Ectodermal cell (in vitro differentiated cells): ENCODE results near the gene EMC8.

ENCODE experiments used
- H3K27ac ChIP-seq: 2 replicates; pipeline ENCODE4 v1.7.0; 2013; ENCODE audit warnings: mild to moderate bottlenecking, low read depth, low read length; ENCODE audit not compliant: insufficient read depth, poor library complexity, severe bottlenecking
- H3K27me3 ChIP-seq: 2 replicates; pipeline ENCODE4 v1.7.0; 2013; ENCODE audit warnings: mild to moderate bottlenecking, low read length; ENCODE audit not compliant: insufficient read depth, control insufficient read depth, poor library complexity, severe bottlenecking
- H3K36me3 ChIP-seq: one replicate; pipeline ENCODE4 v1.7.0; 2013; ENCODE audit warnings: low read length; ENCODE audit not compliant: control insufficient read depth, insufficient read depth
- H3K4me1 ChIP-seq: one replicate; pipeline ENCODE4 v1.7.0; 2013; ENCODE audit warnings: low read length; ENCODE audit not compliant: control insufficient read depth, insufficient read depth
- H3K4me3 ChIP-seq: 2 replicates; pipeline ENCODE4 v1.7.0; 2013; ENCODE audit warnings: low read depth, low read length, control low read depth; ENCODE audit not compliant: insufficient read depth
- H3K9me3 ChIP-seq: 2 replicates; pipeline ENCODE4 v1.7.0; 2013; ENCODE audit warnings: mild to moderate bottlenecking, low read length, moderate library complexity; ENCODE audit not compliant: control insufficient read depth
- WGBS, 2 experiments: methylation state at CpG; one replicate each; pipeline ENCODE4 v1.1.7; 2013; ENCODE audit warnings: missing lambda C conversion rate in 2 of 2; 5-methylcytosine and 5-hydroxymethylcytosine counted together

EMC8 gene

DNA sequence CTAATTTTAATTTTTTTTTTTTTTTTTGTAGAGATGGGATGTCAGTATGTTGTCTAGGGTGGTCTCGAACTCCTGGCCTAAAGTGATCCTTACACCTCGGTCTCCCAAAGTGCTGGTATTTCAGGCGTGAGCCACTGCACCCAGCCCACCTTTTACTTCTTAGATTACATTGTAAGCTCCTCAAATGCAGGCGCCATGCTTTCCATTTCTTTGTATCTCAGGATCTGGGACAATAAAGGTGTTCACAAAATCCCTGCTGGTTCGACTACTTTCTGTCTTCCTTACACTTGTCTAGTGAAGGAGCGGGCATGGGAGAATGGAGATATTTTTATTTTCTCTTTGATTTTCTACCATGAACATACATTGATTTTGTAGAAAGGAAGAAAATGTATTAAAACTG, 25.2 kb downstream of the EMC8 start:
- H3K9me3 ChIP-seq: no peaks in the 10 kb centered on the region
- no peak overlapping the region for H3K4me3 ChIP-seq
- no peaks in the 10 kb centered on the region for H3K4me1 ChIP-seq
- 87 to 96% methylated on average over 4 to 5 of the region's 6 CpGs for WGBS, 2 experiments
- H3K27me3 ChIP-seq: no peaks in the 10 kb centered on the region
- H3K27ac ChIP-seq: no peak overlapping the region
- peaks cover 19% of the 10 kb centered on the region for H3K36me3 ChIP-seq

- H3K27me3 ChIP-seq: no peaks in the 10 kb centered on the region
- H3K9me3 ChIP-seq: no peaks in the 10 kb centered on the region
- H3K36me3 ChIP-seq: peaks cover 8% of the 10 kb centered on the region
- no peak overlapping the region for H3K4me3 ChIP-seq
- WGBS, 2 experiments: 96 to 98% methylated on average over 6 of the region's 6 CpGs
- no peak overlapping the region for H3K27ac ChIP-seq
- peaks cover 6% of the 10 kb centered on the region for H3K4me1 ChIP-seq
Measured at GRCh38 chr16:85773044-85773443, 26.3 kb downstream of the EMC8 start.

GRCh38 chr16:85770741-85771140, 28.6 kb downstream of the EMC8 start:
- WGBS, 2 experiments: 97 to 99% methylated on average over 6 of the region's 6 CpGs
- Histone ChIP-seq H3K4me1 (peaks cover 8% of the 10 kb centered on the region), H3K27me3 (no peaks in the 10 kb centered on the region), H3K27ac (no peak overlapping the region), H3K36me3 (no peaks in the 10 kb centered on the region), H3K4me3 (no peak overlapping the region), H3K9me3 (no peaks in the 10 kb centered on the region)

- 25 to 32% methylated on average over 2 of the region's 2 CpGs for WGBS, 2 experiments
- Histone ChIP-seq H3K4me1 (peaks cover 8% of the 10 kb centered on the region), H3K27ac (no peak overlapping the region), H3K4me3 (no peak overlapping the region), H3K9me3 (no peaks in the 10 kb centered on the region), H3K36me3 (no peaks in the 10 kb centered on the region), H3K27me3 (no peaks in the 10 kb centered on the region)
Measured at GRCh38 chr16:85768199-85768598, 31.1 kb downstream of the EMC8 start.

GRCh38 chr16:85767531-85767930, 31.8 kb downstream of the EMC8 start:
- no peaks in the 10 kb centered on the region for H3K36me3 ChIP-seq
- no peak overlapping the region for H3K27ac ChIP-seq
- H3K4me3 ChIP-seq: no peak overlapping the region
- H3K27me3 ChIP-seq: no peaks in the 10 kb centered on the region
- H3K9me3 ChIP-seq: no peaks in the 10 kb centered on the region
- H3K4me1 ChIP-seq: peaks cover 8% of the 10 kb centered on the region
- 78 to 87% methylated on average over 8 of the region's 8 CpGs for WGBS, 2 experiments

DNA sequence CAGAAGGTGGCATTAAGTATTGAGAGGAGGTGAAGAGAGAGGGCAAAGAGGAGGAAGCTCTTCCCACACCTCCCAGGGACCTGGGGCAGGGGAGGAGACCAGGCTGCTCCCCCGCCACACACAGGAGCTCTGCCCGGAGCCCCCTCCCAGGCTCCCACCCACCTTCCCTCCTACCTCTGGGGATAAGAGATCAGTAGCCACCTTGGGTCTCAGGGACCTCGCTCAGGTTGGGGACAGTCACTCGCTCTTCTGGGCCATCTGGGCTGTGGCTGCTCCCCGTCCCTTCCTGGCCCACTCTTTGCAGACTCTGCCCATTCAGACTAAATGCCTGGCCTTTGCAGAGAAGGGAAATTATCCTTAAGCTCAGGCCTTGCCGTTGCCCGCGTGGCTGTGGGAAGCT, 33.6 kb downstream of the EMC8 start:
- Histone ChIP-seq H3K27ac (no peak overlapping the region), H3K4me1 (peaks cover 8% of the 10 kb centered on the region), H3K9me3 (no peaks in the 10 kb centered on the region), H3K27me3 (no peaks in the 10 kb centered on the region), H3K36me3 (no peaks in the 10 kb centered on the region), H3K4me3 (no peak overlapping the region)
- 74 to 75% methylated on average over 8 of the region's 8 CpGs for WGBS, 2 experiments

GRCh38 chr16:85765211-85765610, 34.1 kb downstream of the EMC8 start:
- H3K36me3 ChIP-seq: no peaks in the 10 kb centered on the region
- no peaks in the 10 kb centered on the region for H3K9me3 ChIP-seq
- no peak overlapping the region for H3K4me3 ChIP-seq
- WGBS, 2 experiments: 61 to 81% methylated on average over 7 to 8 of the region's 8 CpGs
- H3K4me1 ChIP-seq: peaks cover 8% of the 10 kb centered on the region
- H3K27me3 ChIP-seq: no peaks in the 10 kb centered on the region
- no peak overlapping the region for H3K27ac ChIP-seq

GRCh38 chr16:85763616-85764015, 35.7 kb downstream of the EMC8 start:
- WGBS, 2 experiments: 91 to 97% methylated on average over 2 of the region's 2 CpGs

GRCh38 chr16:85762970-85763369, 36.4 kb downstream of the EMC8 start:
- Histone ChIP-seq H3K27me3 (no peaks in the 10 kb centered on the region), H3K4me1 (peaks cover under 1% of the 10 kb centered on the region), H3K36me3 (no peaks in the 10 kb centered on the region), H3K9me3 (no peaks in the 10 kb centered on the region), H3K27ac (no peak overlapping the region), H3K4me3 (no peak overlapping the region)
- 89 to 90% methylated on average over 12 of the region's 12 CpGs for WGBS, 2 experiments

More at GRCh38 chr16:85763616-85764015, 35.7 kb downstream of the EMC8 start:
- Histone ChIP-seq H3K36me3 (no peaks in the 10 kb centered on the region), H3K27ac (no peak overlapping the region), H3K4me1 (peaks cover 7% of the 10 kb centered on the region), H3K4me3 (no peak overlapping the region), H3K9me3 (no peaks in the 10 kb centered on the region), H3K27me3 (no peaks in the 10 kb centered on the region)

DNA sequence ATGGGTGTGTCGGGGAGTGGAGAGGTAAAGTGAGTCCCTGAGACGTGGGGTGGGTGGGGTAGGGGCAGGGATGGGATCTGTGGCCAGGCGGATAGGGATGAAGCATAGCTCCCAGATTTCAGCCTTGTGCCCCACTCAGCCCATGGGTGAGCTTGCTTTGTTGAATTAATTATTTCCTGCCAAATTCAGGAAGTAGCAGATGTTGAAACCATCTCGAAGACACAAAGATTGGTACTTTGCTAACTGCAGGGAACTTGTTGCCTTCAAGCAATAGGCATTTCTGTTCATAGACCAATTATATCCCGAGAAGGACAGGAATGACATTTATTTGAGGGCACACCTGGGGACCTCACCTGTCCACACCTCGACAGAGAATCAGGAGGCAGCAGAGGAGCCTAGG, 37.5 kb downstream of the EMC8 start:
- Histone ChIP-seq H3K4me1 (no peaks in the 10 kb centered on the region), H3K4me3 (no peak overlapping the region), H3K27ac (no peak overlapping the region), H3K27me3 (no peaks in the 10 kb centered on the region), H3K9me3 (no peaks in the 10 kb centered on the region), H3K36me3 (no peaks in the 10 kb centered on the region)
- 91 to 96% methylated on average over 6 of the region's 6 CpGs for WGBS, 2 experiments
